GM23248 (cell line): ENCODE data around the gene ZDHHC11.
"Not testable (repeated sequence)": the region's sequence is repeated elsewhere in the genome, so short reads cannot be mapped to it uniquely, and the experiment has no call there.

Experiments used
- EZH2 ChIP-seq: fragments of 200-600 bp; sonication (generic); IDR thresholded peaks from 2 replicates; pipeline ENCODE4 v1.6.1; 2018; ENCODE audit warnings: antibody characterized with exemption, mild to moderate bottlenecking; ENCODE audit not compliant: insufficient read depth, poor library complexity, severe bottlenecking
- EZH2phosphoT487 ChIP-seq: fragments of 200-600 bp; sonication (generic); IDR thresholded peaks from 2 replicates; pipeline ENCODE4 v1.6.1; 2018; ENCODE audit warnings: antibody characterized with exemption, moderate library complexity, mild to moderate bottlenecking, low read depth; ENCODE audit not compliant: insufficient read depth

DNA sequence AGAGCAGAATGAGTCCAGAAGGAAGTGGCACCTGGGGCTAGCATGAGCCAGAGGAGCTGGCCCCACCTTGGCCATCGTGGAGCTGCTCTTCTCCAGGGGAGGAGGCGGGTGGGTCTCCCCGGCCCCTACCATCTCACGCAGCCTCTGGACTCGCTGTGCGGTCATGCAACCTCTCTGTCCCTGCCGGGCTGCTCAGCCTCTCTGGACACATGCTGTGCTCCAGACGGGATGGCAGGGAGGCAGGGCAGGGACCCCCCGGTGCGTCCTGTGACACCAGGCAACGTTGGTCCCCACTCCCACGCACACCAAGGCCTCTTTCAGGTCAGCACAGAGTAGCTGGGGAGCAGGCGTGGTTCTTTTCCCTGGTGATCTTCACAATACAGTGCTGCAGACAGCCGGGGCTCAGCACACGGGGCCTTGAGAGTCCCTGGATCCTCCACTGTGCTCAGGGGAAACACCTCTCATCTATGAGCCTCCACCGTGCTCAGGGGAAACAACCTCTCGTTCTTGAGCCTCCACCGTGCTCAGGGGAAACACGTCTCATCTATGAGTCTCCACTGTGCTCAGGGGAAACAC is 97.1 kb downstream of the ZDHHC11 start:
- TF ChIP-seq EZH2, EZH2phosphoT487: not testable (repeated sequence)
